HepG2 (cell line): Measurements from ENCODE around the gene NOL4L. TPM values are rescaled to one million over a fixed set of nuclear protein-coding genes. Genes with fewer than 3 reads are reported as not detected.

Source experiments
- AHDC1 ChIP-seq: sonication (generic); formaldehyde crosslinking; IDR thresholded peaks from 2 replicates; pipeline ENCODE4 v1.5.1; 2020; ENCODE audit warnings: mild to moderate bottlenecking, missing genetic modification reagents, borderline replicate concordance
- ATRX ChIP-seq: sonication (generic); formaldehyde crosslinking; IDR thresholded peaks from 2 replicates; pipeline ENCODE4 v1.4.0; 2020; ENCODE audit warnings: missing genetic modification reagents, borderline replicate concordance
- DPF2 ChIP-seq: sonication (generic); formaldehyde crosslinking; IDR thresholded peaks from 2 replicates; pipeline ENCODE4 v1.4.0; 2020; ENCODE audit warnings: mild to moderate bottlenecking, low read depth, missing genetic modification reagents, borderline replicate concordance
- ISX ChIP-seq: sonication (generic); formaldehyde crosslinking; conservative IDR thresholded peaks from 2 replicates; pipeline ENCODE4 v1.5.0; 2020; ENCODE audit warnings: missing genetic modification reagents
- KLF16 ChIP-seq, 2 experiments: sonication (generic) in 1 of 2; formaldehyde crosslinking in 1 of 2; IDR thresholded peaks; 2 replicates each; pipeline versions ENCODE4 v1.6.1 to v1.8.0; 2016 to 2023; ENCODE audit warnings: missing genetic modification reagents in 2 of 2, missing compliant biosample characterization in 1 of 2
- NBN ChIP-seq: fragments of 450-650 bp; conservative IDR thresholded peaks from 2 replicates; pipeline ENCODE4 v1.6.1; 2017
- NPAS2 ChIP-seq: sonication (generic); formaldehyde crosslinking; IDR thresholded peaks from 2 replicates; pipeline ENCODE4 v1.8.0; 2022; ENCODE audit warnings: mild to moderate bottlenecking, missing genetic modification reagents, borderline replicate concordance
- NR1H2 ChIP-seq: sonication (generic); formaldehyde crosslinking; IDR thresholded peaks from 2 replicates; pipeline ENCODE4 v1.8.1; 2022; ENCODE audit warnings: low read depth, missing genetic modification reagents, borderline replicate concordance
- RFX5 ChIP-seq: IDR thresholded peaks from 2 replicates; pipeline ENCODE4 v1.6.1; 2011; ENCODE audit warnings: low read depth, low read length, improper control_type of control experiment
- SALL2 ChIP-seq: sonication (generic); formaldehyde crosslinking; IDR thresholded peaks from 2 replicates; pipeline ENCODE4 v1.8.1; 2023; ENCODE audit warnings: mild to moderate bottlenecking, missing genetic modification reagents, inconsistent platforms
- SMARCC2 ChIP-seq: fragments of 450-650 bp; IDR thresholded peaks from 2 replicates; pipeline ENCODE4 v1.6.1; 2017; ENCODE audit warnings: antibody characterized with exemption, mild to moderate bottlenecking
- TP53 ChIP-seq: sonication (generic); formaldehyde crosslinking; conservative IDR thresholded peaks from 2 replicates; pipeline ENCODE4 v1.4.0; 2020; ENCODE audit warnings: missing genetic modification reagents
- ZKSCAN5 ChIP-seq: sonication (generic); formaldehyde crosslinking; IDR thresholded peaks from 2 replicates; pipeline ENCODE4 v1.5.1; 2020; ENCODE audit warnings: mild to moderate bottlenecking, missing genetic modification reagents
- ZNF547 ChIP-seq: sonication (generic); formaldehyde crosslinking; IDR thresholded peaks from 2 replicates; pipeline ENCODE4 v1.5.1; 2020; ENCODE audit warnings: mild to moderate bottlenecking, missing genetic modification reagents
- ZNF773 ChIP-seq: sonication (generic); formaldehyde crosslinking; IDR thresholded peaks from 2 replicates; pipeline ENCODE4 v1.4.0; 2020; ENCODE audit warnings: missing genetic modification reagents, borderline replicate concordance
- ZNF780A ChIP-seq: sonication (generic); formaldehyde crosslinking; IDR thresholded peaks from 2 replicates; pipeline ENCODE4 v1.8.0; 2022; ENCODE audit warnings: mild to moderate bottlenecking, missing genetic modification reagents, moderate library complexity
- ZNF883 ChIP-seq: sonication (generic); formaldehyde crosslinking; IDR thresholded peaks from 2 replicates; pipeline ENCODE4 v1.5.1; 2020; ENCODE audit warnings: mild to moderate bottlenecking, missing genetic modification reagents; ENCODE audit errors: not compliant biosample characterization
- ZUFSP ChIP-seq: sonication (generic); formaldehyde crosslinking; IDR thresholded peaks from 2 replicates; pipeline ENCODE4 v1.9.0; 2021; ENCODE audit warnings: missing genetic modification reagents, mild to moderate bottlenecking, borderline replicate concordance
- polyA plus RNA-seq, 8 experiments: library from polyadenylated mRNA; depleted of rRNA in 3 of 8; stranded (reverse) in 7 of 8; unstranded in 1 of 8; fragments of >200 nt; fragmentation: Illumina TruSeq in 4 of 8; extraction: Trizol in 4 of 8; gene quantifications; 2 replicates each; pipeline versions ENCODE4 v1.2.1 to v1.2.3, GENCODE V29; 2011 to 2016; ENCODE audit warnings: low read depth in 4 of 8, missing spikeins in 1 of 8, mixed read lengths in 1 of 8; ENCODE audit not compliant: insufficient read depth in 1 of 8
- total RNA-seq, 5 experiments: library from RNA; depleted of rRNA; stranded (reverse); fragments of >200 nt; fragmentation: Illumina TruSeq; extraction: Trizol; gene quantifications; 2 replicates each; pipeline ENCODE4 v1.2.3, GENCODE V29; 2016; ENCODE audit warnings: low read depth in 1 of 5

The NOL4L gene
- total and polyA plus RNA-seq, 2 of the 13 experiments (the other 11 are each of a cell fraction or from before 2014, with no cell fraction given), result 16.6 to 35.4 TPM

DNA sequence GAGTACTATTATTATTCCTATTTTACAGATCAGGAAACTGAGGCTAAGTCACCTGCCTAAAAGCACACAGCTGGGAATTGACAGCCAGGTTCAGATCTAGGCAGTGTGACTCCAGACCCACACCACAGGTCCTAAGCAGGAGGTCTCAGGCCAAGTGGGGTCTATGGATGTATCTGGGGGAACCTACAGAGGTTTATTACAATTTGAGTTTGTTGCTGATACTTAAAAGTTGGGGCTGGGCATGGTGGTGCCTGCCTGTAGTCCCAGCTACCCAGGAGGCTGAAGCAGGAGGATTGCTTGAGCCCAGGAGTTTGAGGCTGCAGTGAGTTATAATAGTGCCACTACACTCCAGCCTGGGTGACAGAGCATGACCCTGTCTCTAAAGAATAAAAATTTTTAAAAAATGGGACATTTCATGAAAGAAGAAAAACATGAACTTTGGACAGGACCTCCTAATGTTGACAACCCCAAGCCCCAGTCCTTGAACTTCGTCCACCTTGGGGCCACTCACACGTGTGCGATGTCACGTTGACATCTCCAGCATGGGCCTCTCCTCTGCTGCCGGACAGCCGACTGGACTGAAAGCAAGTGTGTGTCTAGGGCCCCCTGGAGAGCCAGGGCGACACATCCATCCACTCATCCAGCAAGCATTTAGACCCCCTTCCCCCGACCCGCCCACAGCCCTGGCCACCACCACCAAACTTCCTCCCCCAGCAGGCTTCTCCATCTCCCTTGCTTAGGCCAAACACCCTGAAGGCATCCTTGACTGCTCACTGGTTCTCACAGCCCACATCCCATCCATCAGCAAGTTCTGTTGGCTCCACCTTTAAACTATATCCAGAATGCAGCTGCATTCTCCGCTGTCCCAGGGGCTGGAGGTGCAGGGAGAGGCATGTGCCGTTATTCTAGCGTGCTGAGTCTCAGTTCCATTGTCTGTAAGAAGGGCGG, 40.0 kb downstream of the NOL4L start (continued):
- TF ChIP-seq KLF16 (CRISPR knock-in tag; IDR thresholded peaks at IDR 0.05), result peak in 1 of 2 experiments; percentile 95; a peak in 2 of 4 replicates
- TF ChIP-seq ZUFSP (CRISPR knock-in tag), result no peak
- TF ChIP-seq ZKSCAN5 (CRISPR knock-in tag), result 0 out of 2 replicates have a peak, but pooled peaks have one; percentile 71
- TF ChIP-seq SALL2, result no peak; the same call in 1 of the 2 replicates
- TF ChIP-seq NBN, result no peak
- peak; percentile 88 for TF ChIP-seq ZNF547 (CRISPR knock-in tag)
- TF ChIP-seq ZNF883 (CRISPR knock-in tag), result peak; percentile 93
- no peak for TF ChIP-seq ZNF780A (CRISPR knock-in tag)
- TF ChIP-seq RFX5, result no peak
- TF ChIP-seq ISX (CRISPR knock-in tag), result no peak
- TF ChIP-seq SMARCC2, result 0 out of 2 replicates have a peak, but pooled peaks have one; percentile 51
- no peak for TF ChIP-seq ZNF773 (CRISPR knock-in tag)
- no peak for TF ChIP-seq ATRX (CRISPR knock-in tag)
- TF ChIP-seq DPF2, result peak; percentile 100
- TF ChIP-seq NPAS2 (CRISPR knock-in tag), result peak; percentile 97
- TF ChIP-seq TP53, result no peak; the same call in 1 of the 2 replicates
- peak; percentile 98 for TF ChIP-seq AHDC1 (CRISPR knock-in tag)
- TF ChIP-seq NR1H2 (CRISPR knock-in tag), result peak; percentile 24; the same call in 1 of the 2 replicates
